Lower leg skin (tissue), 4 donors: ENCODE results near the gene THRA. TPM values are rescaled to one million over a fixed set of nuclear protein-coding genes. Genes with fewer than 3 reads are reported as not detected.

Experiments used
- DNase-seq, 2 donors: peaks; one replicate each; pipeline ENCODE4 v3.0.0-alpha.2; 2019; ENCODE audit warnings: low spot score in 2 of 2
- H3K4me3 ChIP-seq: fragments of 200-600 bp; sonication (generic); 2 replicates; pipeline ENCODE4 v1.5.1; 2017; ENCODE audit warnings: mild to moderate bottlenecking, low read depth; ENCODE audit not compliant: poor library complexity, severe bottlenecking
- POLR2A ChIP-seq, 2 donors: fragments of 450-650 bp; IDR thresholded peaks; one replicate each; pipeline ENCODE4 v1.6.1; 2016 to 2017; ENCODE audit warnings: antibody characterized with exemption in 2 of 2, mild to moderate bottlenecking in 1 of 2, moderate library complexity in 1 of 2
- WGBS, 2 donors: methylation state at CpG; one replicate each; pipeline ENCODE4 v1.1.5; 2018; 5-methylcytosine and 5-hydroxymethylcytosine counted together
- intact Hi-C: fragments of 100-400 bp; cut with DNase I; formaldehyde crosslinking; loops from one replicate; pipeline ENCODE4 v1.15.0; 2023; ENCODE audit warnings: low total_unique reads
- total RNA-seq, 4 donors: library from RNA; depleted of rRNA; stranded (reverse); fragments of >200 nt; gene quantifications; one replicate each; pipeline ENCODE4 v1.1.0, GENCODE V29; 2016
- TF ChIP-seq, protein P1 (sequence below), 3 donors: fragments of 450-650 bp; IDR thresholded peaks; one replicate each; pipeline ENCODE4 v1.5.1; 2016; ENCODE audit warnings: antibody characterized with exemption in 3 of 3, mild to moderate bottlenecking in 3 of 3, moderate library complexity in 2 of 3

THRA gene
- total RNA-seq, 4 donors from 2014 or later = 28.2 to 56.8 (median 42.6) TPM

DNA sequence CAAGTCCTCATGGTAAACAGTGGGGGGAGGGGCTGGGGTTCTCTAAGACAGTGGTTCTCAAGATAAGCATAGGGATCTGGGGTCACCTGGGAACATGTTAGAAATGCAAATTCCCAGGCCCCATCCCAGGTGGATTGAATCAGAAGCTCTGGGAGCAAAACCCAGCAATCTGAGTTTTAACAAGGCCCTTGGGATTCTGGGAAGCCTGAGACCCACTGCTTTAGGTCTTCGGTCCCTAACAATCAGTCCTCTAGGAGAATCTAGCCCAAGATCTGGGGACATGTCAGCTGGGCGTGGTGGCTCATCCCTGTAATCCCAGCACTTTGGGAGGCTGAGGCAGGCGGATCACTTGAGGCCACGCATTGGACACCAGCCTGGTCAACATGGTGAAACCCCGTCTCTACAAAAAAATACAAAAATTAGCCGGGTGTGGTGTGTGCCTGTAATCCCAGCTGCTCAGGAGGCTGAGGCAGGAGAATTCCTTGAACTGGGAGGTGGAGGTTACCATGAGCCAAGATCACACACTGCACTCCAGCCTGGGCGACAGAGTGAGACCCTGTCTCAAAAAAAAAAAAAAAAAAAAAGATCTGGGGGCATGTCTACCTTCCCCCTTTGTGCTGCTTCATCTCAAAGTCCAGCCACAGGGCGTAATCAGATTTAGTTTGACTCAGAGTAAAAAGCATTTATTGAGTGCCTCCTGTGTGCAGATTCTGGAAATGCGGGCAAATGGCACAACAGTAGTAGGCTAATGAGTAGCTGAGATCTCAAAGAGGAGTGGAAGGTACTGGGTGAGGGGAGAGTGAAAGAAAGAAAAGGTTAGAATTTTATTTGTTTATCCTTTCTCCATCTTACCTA lies 46.4 kb downstream of the THRA start:
- intact Hi-C loops = no loop called here
- TF ChIP-seq, protein P1, sequence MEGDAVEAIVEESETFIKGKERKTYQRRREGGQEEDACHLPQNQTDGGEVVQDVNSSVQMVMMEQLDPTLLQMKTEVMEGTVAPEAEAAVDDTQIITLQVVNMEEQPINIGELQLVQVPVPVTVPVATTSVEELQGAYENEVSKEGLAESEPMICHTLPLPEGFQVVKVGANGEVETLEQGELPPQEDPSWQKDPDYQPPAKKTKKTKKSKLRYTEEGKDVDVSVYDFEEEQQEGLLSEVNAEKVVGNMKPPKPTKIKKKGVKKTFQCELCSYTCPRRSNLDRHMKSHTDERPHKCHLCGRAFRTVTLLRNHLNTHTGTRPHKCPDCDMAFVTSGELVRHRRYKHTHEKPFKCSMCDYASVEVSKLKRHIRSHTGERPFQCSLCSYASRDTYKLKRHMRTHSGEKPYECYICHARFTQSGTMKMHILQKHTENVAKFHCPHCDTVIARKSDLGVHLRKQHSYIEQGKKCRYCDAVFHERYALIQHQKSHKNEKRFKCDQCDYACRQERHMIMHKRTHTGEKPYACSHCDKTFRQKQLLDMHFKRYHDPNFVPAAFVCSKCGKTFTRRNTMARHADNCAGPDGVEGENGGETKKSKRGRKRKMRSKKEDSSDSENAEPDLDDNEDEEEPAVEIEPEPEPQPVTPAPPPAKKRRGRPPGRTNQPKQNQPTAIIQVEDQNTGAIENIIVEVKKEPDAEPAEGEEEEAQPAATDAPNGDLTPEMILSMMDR (IDR thresholded peaks at IDR 0.05) = no peak
- no peak for TF ChIP-seq POLR2A (IDR thresholded peaks at IDR 0.05)
- DNase-seq = peak in 1 of 2 donors; percentile 26
- whole genome bisulfite sequencing, 2 donors = 82 to 90% methylated on average over 9 of the region's 9 CpGs
- H3K4me3 ChIP-seq = no peak overlapping the region

DNA sequence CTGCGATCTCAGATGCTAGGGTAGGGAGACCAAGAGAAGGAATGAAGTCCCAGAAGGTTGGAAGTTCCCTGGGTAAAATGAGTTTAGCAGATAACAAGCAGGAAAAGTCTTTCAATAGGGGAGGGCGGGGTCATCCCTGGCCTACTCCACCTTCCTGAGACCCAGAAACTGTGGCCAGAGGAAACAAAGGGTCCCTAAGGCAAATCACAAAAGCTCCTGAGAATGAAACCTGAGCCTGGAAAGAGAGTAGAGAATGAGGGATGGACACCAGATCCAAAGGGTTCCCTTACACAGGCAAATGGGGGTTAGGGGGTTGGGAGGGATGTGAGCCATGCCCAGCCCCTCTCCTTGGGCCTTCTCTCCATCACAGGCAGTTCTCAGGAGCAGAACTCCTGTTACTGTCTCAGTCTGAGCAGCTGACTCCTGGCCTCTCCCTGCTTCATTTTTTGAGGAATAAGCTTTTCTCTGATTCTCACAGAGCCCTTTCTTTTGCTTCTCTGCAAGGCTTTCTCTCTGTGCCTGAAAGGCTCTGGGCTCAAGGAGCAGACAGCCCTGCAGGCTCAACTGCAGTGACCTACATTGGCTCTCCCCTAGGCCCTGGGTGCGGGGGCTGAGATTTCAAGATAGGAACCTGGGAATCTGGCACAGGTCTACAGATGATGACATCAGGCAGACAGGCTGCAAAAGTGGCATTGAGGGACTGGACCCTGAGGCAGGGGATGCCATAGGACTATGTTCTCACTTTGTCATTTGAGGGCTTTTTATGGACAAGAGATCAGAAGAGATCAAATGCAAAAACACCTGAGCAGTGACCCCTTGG lies 47.5 kb downstream of the THRA start:
- no peak overlapping the region for H3K4me3 ChIP-seq
- peak; percentile 28 to 88 for DNase-seq
- TF ChIP-seq, protein P1 (IDR thresholded peaks at IDR 0.05) = no peak
- no peak for TF ChIP-seq POLR2A (IDR thresholded peaks at IDR 0.05)
- intact Hi-C loops = loop anchor here (10.0 kb wide), 2 partner anchors 55 to 235 kb away; no protein-coding TSS in a partner anchor
- 42 to 43% methylated on average over 3 of the region's 3 CpGs for WGBS, 2 donors

GRCh38 chr17:40111221-40112128 lies 48.7 kb downstream of the THRA start:
- DNase-seq = peak; percentile 90 to 97
- intact Hi-C loops = loop anchor here (10.0 kb wide), 2 partner anchors 53 to 233 kb away; no protein-coding TSS in a partner anchor
- WGBS, 2 donors = 0 to 1% methylated on average over 12 of the region's 12 CpGs
- no peak for TF ChIP-seq POLR2A (IDR thresholded peaks at IDR 0.05)
- TF ChIP-seq, protein P1 (IDR thresholded peaks at IDR 0.05) = peak in 1 of 3 donors; percentile 75
- H3K4me3 ChIP-seq = no peak overlapping the region

GRCh38 chr17:40112191-40112711 lies 49.5 kb downstream of the THRA start:
- intact Hi-C loops = loop anchor here (10.0 kb wide), 2 partner anchors 53 to 233 kb away; no protein-coding TSS in a partner anchor
- WGBS, 2 donors = 2 to 15% methylated on average over 2 of the region's 2 CpGs
- TF ChIP-seq, protein P1 (IDR thresholded peaks at IDR 0.05) = no peak
- TF ChIP-seq POLR2A (IDR thresholded peaks at IDR 0.05) = no peak
- H3K4me3 ChIP-seq = no peak overlapping the region
- peak in 1 of 2 donors; percentile 79 for DNase-seq

DNA sequence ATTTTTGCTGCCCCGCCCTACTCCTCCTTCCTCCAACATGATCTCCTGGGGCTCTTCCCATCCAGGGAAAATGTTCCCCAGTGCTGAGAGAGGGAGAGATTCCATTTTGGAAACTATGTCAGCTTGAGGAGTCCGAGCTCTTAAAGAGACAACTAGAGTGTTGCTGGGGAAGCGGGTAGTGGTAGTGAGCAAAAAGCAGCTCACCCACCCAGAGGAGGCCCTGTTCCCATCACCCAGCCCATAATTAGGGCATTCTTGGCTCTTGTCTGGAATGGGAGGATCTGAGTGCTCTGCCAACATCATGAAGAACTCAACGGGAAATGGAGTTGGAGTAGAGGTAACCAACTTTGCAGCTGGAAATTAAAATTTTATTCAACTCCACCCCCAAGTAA lies 49.9 kb downstream of the THRA start:
- H3K4me3 ChIP-seq = no peak overlapping the region
- 9 to 13% methylated on average over 4 of the region's 4 CpGs for WGBS, 2 donors
- intact Hi-C loops = loop anchor here (10.0 kb wide), 2 partner anchors 52 to 232 kb away; no protein-coding TSS in a partner anchor
- TF ChIP-seq, protein P1 (IDR thresholded peaks at IDR 0.05) = no peak
- no peak for TF ChIP-seq POLR2A (IDR thresholded peaks at IDR 0.05)
- DNase-seq = peak in 1 of 2 donors; percentile 51
